Endothelial cell of umbilical vein (primary cell): Measurements from ENCODE around the gene CD300LB. TPM values are rescaled to one million over a fixed set of nuclear protein-coding genes. Genes with fewer than 3 reads are reported as not detected.

ENCODE experiments used
- BruUV-seq: library from RNA; stranded (reverse); fragments of 400-500 nt; replicated peaks from 2 replicates; lab custom pipeline; 2021; lab: Mats Ljungman, UMichigan
- CTCF ChIA-PET: fragments of 300-600, 350-600 bp; sonication (Branson Sonifier 250); formaldehyde crosslinking; loops from one replicate; lab custom pipeline; 2021; ENCODE audit warnings: antibody characterized with exemption, inconsistent platforms; lab: Charles Lee
- POLR2A ChIA-PET: fragments of 300-600, 350-600 bp; sonication (Branson Sonifier 250); formaldehyde crosslinking; loops from one replicate; lab custom pipeline; 2021; ENCODE audit warnings: antibody characterized with exemption, inconsistent platforms; lab: Charles Lee
- DNase-seq: peaks from one replicate; pipeline ENCODE4 v3.0.0-alpha.2; 2011; ENCODE audit warnings: low read depth, low spot score
- FAIRE-seq: peaks from 2 replicates; lab custom pipeline; 2011; peaks lifted over from hg19 to GRCh38; lab: Jason Lieb, UNC
- H2AFZ ChIP-seq: 2 replicates; pipeline ENCODE4 v1.6.0; 2012; ENCODE audit warnings: low read depth, low read length, control low read depth, inconsistent platforms
- H3K27ac ChIP-seq: 2 replicates; pipeline ENCODE4 v1.5.1; 2011; ENCODE audit warnings: low read depth, mild to moderate bottlenecking, control low read depth, low read length, moderate library complexity; ENCODE audit not compliant: insufficient read depth
- H3K27me3 ChIP-seq, 2 experiments: 2 replicates each; pipeline versions ENCODE4 v1.6.0 to v1.6.1; 2011; ENCODE audit warnings: low read length in 2 of 2, mixed read lengths in 1 of 2; ENCODE audit not compliant: control insufficient read depth in 2 of 2, insufficient read depth in 2 of 2
- H3K36me3 ChIP-seq, 2 experiments: 2 replicates in 1 of 2; 3 replicates in 1 of 2; pipeline ENCODE4 v1.5.1; 2011; ENCODE audit warnings: low read length in 2 of 2, mild to moderate bottlenecking in 1 of 2, moderate library complexity in 1 of 2; ENCODE audit not compliant: control insufficient read depth in 2 of 2, insufficient read depth in 2 of 2; ENCODE audit errors: extremely low read depth in 1 of 2
- H3K4me1 ChIP-seq: 3 replicates; pipeline ENCODE4 v1.5.1; 2011; ENCODE audit warnings: mild to moderate bottlenecking, low read length; ENCODE audit not compliant: control insufficient read depth, insufficient read depth; ENCODE audit errors: extremely low read depth
- H3K4me2 ChIP-seq: 2 replicates; pipeline ENCODE4 v1.6.1; 2011; ENCODE audit warnings: low read length, control low read depth, mixed read lengths; ENCODE audit not compliant: insufficient read depth
- H3K4me3 ChIP-seq, 3 experiments: fragments of 200-600 bp in 1 of 3; sonication (generic), shearing (Covaris generic) in 1 of 3; replicated peaks in 1 of 3; 2 replicates each; pipeline ENCODE4 v1.5.1; 2011 to 2016; ENCODE audit warnings: control low read depth in 3 of 3, low read length in 3 of 3, mild to moderate bottlenecking in 2 of 3, inconsistent platforms in 1 of 3, low read depth in 1 of 3, moderate library complexity in 1 of 3; ENCODE audit not compliant: insufficient read depth in 1 of 3
- H3K79me2 ChIP-seq: 2 replicates; pipeline ENCODE4 v1.6.0; 2012; ENCODE audit warnings: low read length, inconsistent platforms; ENCODE audit not compliant: control insufficient read depth, insufficient read depth
- H3K9ac ChIP-seq: replicated peaks from 2 replicates; pipeline ENCODE3; 2011; ENCODE audit warnings: low read length, control low read depth; ENCODE audit not compliant: insufficient read depth; ENCODE audit errors: extremely low read depth
- H3K9me1 ChIP-seq: replicated peaks from 3 replicates; pipeline ENCODE4 v1.6.0; 2011; ENCODE audit warnings: mild to moderate bottlenecking, low read length; ENCODE audit not compliant: control insufficient read depth, insufficient read depth; ENCODE audit errors: extremely low read depth
- H3K9me3 ChIP-seq: replicated peaks from 2 replicates; pipeline ENCODE4 v1.5.1; 2012; ENCODE audit warnings: low read length, inconsistent platforms; ENCODE audit not compliant: control insufficient read depth, insufficient read depth
- H4K20me1 ChIP-seq: replicated peaks from 2 replicates; pipeline ENCODE3; 2011; ENCODE audit warnings: mild to moderate bottlenecking, low read length; ENCODE audit not compliant: control insufficient read depth, insufficient read depth; ENCODE audit errors: extremely low read depth
- CTCF ChIP-seq, 2 donors: IDR thresholded peaks; 1 replicate in 1 of 2; 2 replicates in 1 of 2; pipeline ENCODE4 v1.5.1; 2011; ENCODE audit warnings: low read length in 2 of 2, mild to moderate bottlenecking in 2 of 2, moderate library complexity in 2 of 2, control low read depth in 1 of 2, inconsistent platforms in 1 of 2, low read depth in 1 of 2; ENCODE audit not compliant: insufficient read depth in 1 of 2; ENCODE audit errors: extremely low read depth in 1 of 2
- EZH2 ChIP-seq: IDR thresholded peaks from 2 replicates; pipeline ENCODE4 v1.6.1; 2012; ENCODE audit warnings: borderline replicate concordance, low read depth, mild to moderate bottlenecking, moderate library complexity, low read length, inconsistent platforms; ENCODE audit not compliant: severe bottlenecking
- FOS ChIP-seq: IDR thresholded peaks from 2 replicates; pipeline ENCODE4 v1.6.1; 2011; ENCODE audit warnings: mild to moderate bottlenecking, low read length, moderate library complexity, borderline replicate concordance; ENCODE audit not compliant: insufficient read depth
- GATA2 ChIP-seq: IDR thresholded peaks from 2 replicates; pipeline ENCODE4 v1.7.0; 2011; ENCODE audit warnings: low read depth, mild to moderate bottlenecking, moderate library complexity, mixed read lengths, low read length; ENCODE audit not compliant: insufficient read length, insufficient read depth
- JUN ChIP-seq: IDR thresholded peaks from 2 replicates; pipeline ENCODE4 v1.6.1; 2011; ENCODE audit warnings: borderline replicate concordance, low read depth; ENCODE audit not compliant: insufficient read length, insufficient read depth
- MYC ChIP-seq: IDR thresholded peaks from one replicate; pipeline ENCODE4 v1.6.1; 2011; ENCODE audit warnings: mild to moderate bottlenecking, low read depth, low read length
- POLR2A ChIP-seq: IDR thresholded peaks from 2 replicates; pipeline ENCODE4 v1.6.1; 2012; ENCODE audit warnings: low read depth, mild to moderate bottlenecking, control low read depth, low read length
- POLR2AphosphoS5 ChIP-seq: IDR thresholded peaks from 2 replicates; pipeline ENCODE4 v1.6.1; 2012; ENCODE audit warnings: low read depth, mild to moderate bottlenecking, control low read depth, low read length, moderate library complexity; ENCODE audit not compliant: insufficient read depth
- dilution Hi-C: fragments of 300-500 bp; cut with MboI; formaldehyde crosslinking; loops from one replicate; pipeline ENCODE4 v1.15.0; 2019; ENCODE audit warnings: low sequenced_read_pairs; ENCODE audit not compliant: extremely low pct_ligation_motif_present
- intact Hi-C: fragments of 100-400 bp; cut with micrococcal nuclease; formaldehyde crosslinking; loops from one replicate; pipeline ENCODE4 v1.10.0; 2022
- polyA plus RNA-seq, 4 experiments: library from polyadenylated mRNA; depleted of rRNA in 3 of 4; stranded (reverse) in 3 of 4; unstranded in 1 of 4; fragments of >200 nt; gene quantifications; 2 replicates each; pipeline versions ENCODE4 v1.2.1 to v1.2.3, GENCODE V29; 2011 to 2012; ENCODE audit warnings: missing spikeins in 1 of 4
- total RNA-seq: library from RNA; stranded (reverse); gene quantifications from 2 replicates; pipeline ENCODE4 v1.2.3, GENCODE V29; 2021
- TF ChIP-seq, protein P1 (sequence below): IDR thresholded peaks from 2 replicates; pipeline ENCODE4 v1.6.1; 2011; ENCODE audit not compliant: insufficient read depth, insufficient read length

CD300LB gene
- total and polyA plus RNA-seq, 2 donors (not counting 3 experiments of a cell fraction or from before 2014, with no cell fraction given) = not detected

DNA sequence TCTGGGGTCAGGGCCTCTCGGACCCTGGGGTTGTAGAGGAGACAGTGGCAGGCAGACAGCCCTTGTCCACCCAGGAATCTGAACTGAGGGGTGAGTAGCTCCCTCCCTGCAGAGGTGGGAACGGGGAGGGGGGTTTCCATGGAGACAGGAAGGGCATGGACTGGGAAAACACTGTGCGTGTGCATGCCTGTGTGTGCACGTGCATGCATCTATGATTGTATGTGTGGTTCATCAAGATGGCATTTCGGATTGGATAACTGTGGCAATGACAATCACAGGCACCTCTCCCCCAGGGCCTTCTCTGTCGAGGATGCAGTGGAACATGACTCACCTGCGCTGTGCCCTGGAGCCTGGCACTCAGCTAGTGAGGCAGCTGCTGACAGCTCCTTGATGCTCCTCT, 20.8 kb upstream of the CD300LB start:
- no peak for TF ChIP-seq FOS
- TF ChIP-seq POLR2AphosphoS5 = no peak
- no peak for TF ChIP-seq EZH2
- TF ChIP-seq POLR2A = no peak
- TF ChIP-seq JUN = no peak
- TF ChIP-seq, protein P1, sequence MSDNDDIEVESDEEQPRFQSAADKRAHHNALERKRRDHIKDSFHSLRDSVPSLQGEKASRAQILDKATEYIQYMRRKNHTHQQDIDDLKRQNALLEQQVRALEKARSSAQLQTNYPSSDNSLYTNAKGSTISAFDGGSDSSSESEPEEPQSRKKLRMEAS = no peak
- no peak for TF ChIP-seq MYC
- no peak for TF ChIP-seq CTCF (IDR thresholded peaks at IDR 0.05; ENCODE audit: extremely low read depth in 1 of 2, insufficient read depth in 1 of 2, low read depth in 1 of 2, low read length in 2 of 2)
- TF ChIP-seq GATA2 = no peak
- Histone ChIP-seq H3K4me1 (no peaks in the 10 kb centered on the region), H2AFZ (no peak overlapping the region), H3K9me3 (no peaks in the 10 kb centered on the region), H3K27me3 (no peaks in the 10 kb centered on the region), H3K79me2 (no peaks in the 10 kb centered on the region), H3K36me3 (no peaks in the 10 kb centered on the region), H4K20me1 (no peaks in the 10 kb centered on the region), H3K4me2 (no peak overlapping the region), H3K4me3 (no peak overlapping the region), H3K9ac (no peak overlapping the region), H3K9me1 (no peaks in the 10 kb centered on the region), H3K27ac (no peak overlapping the region)
- ChIA-PET CTCF (no interaction called here), POLR2A (no interaction called here)
- FAIRE-seq (no peak), DNase-seq (no peak)
- dilution Hi-C loops = no loop called here
- no TSS peak for BruUV-seq
- intact Hi-C loops = no loop called here
